Stimulated activated CD8-positive, alpha-beta memory T cell treated with anti-CD3 and anti-CD28 coated beads, Interleukin-12 subunit alpha, Interleukin-12 subunit beta, amount 100 ng/mL, for 1 hour (primary cell): ENCODE data around the gene TP53TG3F.
"Not testable (repeated sequence)": the region's sequence is repeated elsewhere in the genome, so short reads cannot be mapped to it uniquely, and the experiment has no call there.

Experiments
- DNase-seq: peaks from one replicate; pipeline ENCODE4 v3.0.0-alpha.2; 2020; ENCODE audit warnings: low read depth

TP53TG3F gene, protein sequence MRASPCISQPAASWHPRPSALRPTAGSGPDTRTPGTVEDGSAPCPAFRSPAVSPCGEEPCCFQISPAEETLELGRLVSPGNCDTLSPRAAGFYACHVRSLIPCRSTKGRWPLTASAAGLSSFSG

DNA sequence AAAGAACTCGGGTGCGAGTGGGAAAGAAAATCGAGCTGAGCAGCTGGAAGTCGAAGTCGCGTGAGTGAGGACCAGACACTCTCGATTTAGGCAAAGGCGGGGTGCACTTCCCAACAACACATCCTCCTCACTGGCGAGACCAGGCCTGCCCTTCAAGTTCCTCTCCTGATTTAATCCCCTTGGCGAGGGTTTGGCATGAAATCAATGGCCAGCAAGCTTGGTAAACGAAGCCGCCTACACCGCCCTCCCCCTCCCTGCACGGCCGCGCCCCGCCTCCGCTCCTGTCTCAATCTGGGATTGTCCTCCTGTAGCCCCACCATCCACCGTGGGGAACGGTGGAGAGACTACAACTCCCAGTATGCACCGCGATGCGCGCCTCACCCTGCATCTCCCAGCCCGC lies at the start of gene TP53TG3F:
Gene TP53TG3F, plus strand, starts transcription at position 301 of the 400 bp plus-strand sequence. Its CDS starts 68 bp downstream, at position 369.
- DNase-seq = not testable (repeated sequence)

GRCh38 chr16:33491611-33492010 lies 32.2 kb downstream of the TP53TG3F start:
- DNase-seq = not testable (repeated sequence)

DNA sequence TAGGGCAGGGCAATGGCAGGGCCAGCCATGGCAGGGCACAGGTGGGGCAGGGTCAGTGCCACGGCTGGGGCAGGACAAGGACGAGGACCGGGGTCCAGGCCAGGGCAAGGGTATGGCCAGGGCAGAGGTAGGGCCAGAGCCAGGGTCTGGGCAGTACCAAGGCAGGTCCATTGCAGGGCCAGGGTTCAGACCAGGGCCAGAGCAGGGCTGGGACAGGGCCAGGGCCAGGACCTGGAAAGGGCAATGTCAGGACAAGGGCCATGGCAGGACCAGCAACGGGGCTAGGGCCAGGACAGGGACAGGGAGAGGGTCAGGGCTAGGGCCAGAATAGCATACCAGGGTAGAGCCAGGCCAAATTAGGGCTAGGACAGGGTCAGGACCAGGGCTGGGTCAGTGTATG lies 47.8 kb downstream of the TP53TG3F start:
- not testable (repeated sequence) for DNase-seq

- DNase-seq = not testable (repeated sequence)
These were observed 49.7 kb downstream of the TP53TG3F start for GRCh38 chr16:33509070-33509469.

DNA sequence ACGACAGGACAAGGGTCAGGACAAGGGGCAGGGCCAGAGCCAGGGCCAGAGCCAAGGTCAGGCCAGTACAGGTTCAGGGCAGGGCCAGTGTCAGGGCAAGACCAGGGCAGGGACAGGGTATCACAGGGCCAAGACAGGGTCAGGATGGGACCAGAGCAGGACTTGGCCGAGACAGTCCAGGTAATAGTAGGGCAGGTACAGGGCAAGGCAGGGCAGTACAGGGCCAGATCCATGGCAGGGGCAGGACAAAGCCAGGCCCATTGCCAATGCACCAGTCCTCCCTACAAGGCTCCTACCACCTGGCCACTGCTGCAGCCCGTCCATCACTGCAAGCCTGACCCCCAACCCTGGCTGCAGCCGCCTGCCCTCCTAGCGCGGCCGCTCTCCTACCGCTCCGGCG lies 50.5 kb downstream of the TP53TG3F start:
- not testable (repeated sequence) for DNase-seq
